HCT116 (cell line): Measurements from ENCODE around the gene GTF2H3. TPM values are rescaled to one million over a fixed set of nuclear protein-coding genes. Genes with fewer than 3 reads are reported as not detected.

ENCODE experiments used
- ATAC-seq: fragments of 200-7000 bp; cut with Tn5 transposase; 2 replicates; pipeline ENCODE4 v1.9.1; 2020; ENCODE audit warnings: mild to moderate bottlenecking, moderate library complexity
- BruUV-seq: library from RNA; stranded (reverse); fragments of 400-500 nt; replicated peaks from 2 replicates; lab custom pipeline; 2021; lab: Mats Ljungman, UMichigan
- CTCF ChIA-PET: fragments of 300-600 bp; sonication (Branson Sonifier 250); formaldehyde crosslinking; loops from one replicate; lab custom pipeline; 2021; ENCODE audit warnings: antibody characterized with exemption; lab: Charles Lee
- POLR2A ChIA-PET: fragments of 300-600, 350-600 bp; sonication (Branson Sonifier 250); formaldehyde crosslinking; loops from one replicate; lab custom pipeline; 2021; ENCODE audit warnings: antibody characterized with exemption; lab: Charles Lee
- RAD21 ChIA-PET, 2 experiments: fragments of 300-600 bp; sonication (Branson Sonifier 250); formaldehyde crosslinking; loops; one replicate each; lab custom pipeline; 2023; ENCODE audit warnings: low total read pairs in 2 of 2; ENCODE audit not compliant: uncharacterized antibody in 2 of 2, unreplicated experiment in 2 of 2, low non-redundant PET in 1 of 2; lab: Charles Lee
- DNase-seq: peaks from one replicate; pipeline ENCODE4 v3.0.0-alpha.2; 2010; ENCODE audit warnings: low read depth, low spot score
- H2AFZ ChIP-seq: fragments of 200-600 bp; shearing (Covaris generic), sonication (generic); 2 replicates; pipeline ENCODE4 v1.6.1; 2017; ENCODE audit warnings: low read depth, mixed run types, mixed read lengths, antibody characterized with exemption, low read length; ENCODE audit not compliant: poor library complexity, severe bottlenecking
- H3K27ac ChIP-seq: 2 replicates; pipeline ENCODE4 v1.5.1; 2012; ENCODE audit warnings: low read depth, low read length
- H3K27me3 ChIP-seq: fragments of 200-600 bp; sonication (generic); 2 replicates; pipeline ENCODE4 v1.6.1; 2016; ENCODE audit warnings: mixed run types, low read length, mixed read lengths; ENCODE audit not compliant: insufficient read depth
- H3K36me3 ChIP-seq, 2 experiments: fragments of 200-500 bp in 1 of 2; fragments of 200-600 bp in 1 of 2; sonication (Bioruptor generic) in 1 of 2; sonication (generic) in 1 of 2; 2 replicates each; pipeline versions ENCODE4 v1.5.1 to v1.6.1; 2014 to 2016; ENCODE audit warnings: low read length in 2 of 2, inconsistent platforms in 1 of 2, mixed read lengths in 1 of 2, mixed run types in 1 of 2; ENCODE audit not compliant: insufficient read depth in 2 of 2, control insufficient read depth in 1 of 2
- H3K4me1 ChIP-seq, 2 experiments: fragments of 200-600 bp in 1 of 2; sonication (generic) in 1 of 2; 2 replicates each; pipeline versions ENCODE4 v1.5.1 to v1.6.1; 2012 to 2017; ENCODE audit warnings: low read length in 2 of 2, inconsistent platforms in 1 of 2, mild to moderate bottlenecking in 1 of 2, mixed read lengths in 1 of 2, mixed run types in 1 of 2, moderate library complexity in 1 of 2; ENCODE audit not compliant: insufficient read depth in 2 of 2, control insufficient read depth in 1 of 2
- H3K4me2 ChIP-seq: fragments of 200-600 bp; sonication (generic); 2 replicates; pipeline ENCODE4 v1.6.1; 2017; ENCODE audit warnings: mixed run types, low read length, mixed read lengths
- H3K4me3 ChIP-seq, 2 experiments: fragments of 200-600 bp in 1 of 2; sonication (generic) in 1 of 2; replicated peaks in 1 of 2; 2 replicates each; pipeline ENCODE4 v1.5.1; 2011 to 2016; ENCODE audit warnings: low read length in 2 of 2, control low read depth in 1 of 2, low read depth in 1 of 2, mild to moderate bottlenecking in 1 of 2, mixed read lengths in 1 of 2, mixed run types in 1 of 2
- H3K79me2 ChIP-seq: fragments of 200-600 bp; sonication (generic); 2 replicates; pipeline ENCODE4 v1.6.1; 2017; ENCODE audit warnings: mild to moderate bottlenecking, mixed run types, low read length, moderate library complexity, mixed read lengths; ENCODE audit not compliant: insufficient read depth
- H3K9ac ChIP-seq: fragments of 200-600 bp; sonication (generic); 2 replicates; pipeline ENCODE4 v1.6.1; 2016; ENCODE audit warnings: low read length, mixed read lengths
- H3K9me2 ChIP-seq: fragments of 200-600 bp; sonication (generic), shearing (Covaris generic); 2 replicates; pipeline ENCODE4 v1.6.1; 2017; ENCODE audit warnings: mixed run types, mild to moderate bottlenecking, moderate library complexity; ENCODE audit not compliant: insufficient read depth
- H3K9me3 ChIP-seq, 2 experiments: fragments of 200-500 bp in 1 of 2; fragments of 200-600 bp in 1 of 2; sonication (Bioruptor generic) in 1 of 2; sonication (generic) in 1 of 2; 2 replicates each; pipeline ENCODE4 v1.6.1; 2014 to 2017; ENCODE audit warnings: low read length in 2 of 2, mixed read lengths in 2 of 2, inconsistent platforms in 1 of 2, low read depth in 1 of 2, mild to moderate bottlenecking in 1 of 2, mixed run types in 1 of 2, moderate library complexity in 1 of 2; ENCODE audit not compliant: control insufficient read depth in 1 of 2, insufficient read depth in 1 of 2
- H4K20me1 ChIP-seq: fragments of 200-600 bp; sonication (generic), shearing (Covaris generic); 2 replicates; pipeline ENCODE4 v1.6.1; 2017; ENCODE audit warnings: mixed run types, mild to moderate bottlenecking, moderate library complexity; ENCODE audit not compliant: insufficient read depth
- ELF1 ChIP-seq: IDR thresholded peaks from 2 replicates; pipeline ENCODE4 v1.6.1; 2012; ENCODE audit warnings: low read depth, borderline replicate concordance
- POLR2A ChIP-seq: IDR thresholded peaks from 2 replicates; pipeline ENCODE4 v1.7.0; 2011; ENCODE audit warnings: borderline replicate concordance; ENCODE audit not compliant: insufficient read depth, insufficient read length; ENCODE audit errors: extremely low read depth
- POLR2AphosphoS5 ChIP-seq: IDR thresholded peaks from 2 replicates; pipeline ENCODE4 v1.6.1; 2011; ENCODE audit warnings: mild to moderate bottlenecking, low read depth, low read length, moderate library complexity
- SIN3A ChIP-seq: IDR thresholded peaks from 2 replicates; pipeline ENCODE4 v1.6.1; 2012; ENCODE audit warnings: low read depth
- SP1 ChIP-seq: IDR thresholded peaks from 2 replicates; pipeline ENCODE4 v1.6.1; 2012; ENCODE audit warnings: low read depth
- TCF7L2 ChIP-seq: IDR thresholded peaks from 2 replicates; pipeline ENCODE4 v1.7.0; 2011; ENCODE audit warnings: borderline replicate concordance, inconsistent platforms; ENCODE audit not compliant: insufficient read depth, insufficient read length; ENCODE audit errors: extremely low read depth
- YY1 ChIP-seq: IDR thresholded peaks from 2 replicates; pipeline ENCODE4 v1.6.1; 2011; ENCODE audit warnings: low read length, low read depth, moderate library complexity, mild to moderate bottlenecking; ENCODE audit not compliant: insufficient replicate concordance; ENCODE audit errors: extremely low read depth
- ZFX ChIP-seq: fragments of 450-650 bp; IDR thresholded peaks from 2 replicates; pipeline ENCODE4 v1.6.1; 2017
- ZNF274 ChIP-seq: fragments of 200-500 bp; sonication (Bioruptor generic); IDR thresholded peaks from 2 replicates; pipeline ENCODE4 v1.6.1; 2014; ENCODE audit warnings: mild to moderate bottlenecking, low read depth, low read length, inconsistent platforms
- intact Hi-C: fragments of 100-400 bp; cut with micrococcal nuclease; formaldehyde crosslinking; loops from 2 replicates; pipeline ENCODE4 v1.10.0; 2022
- total RNA-seq: library from RNA; stranded (reverse); gene quantifications from one replicate; pipeline ENCODE4 v1.2.1, GENCODE V29; 2021; ENCODE audit not compliant: unreplicated experiment
- TF ChIP-seq, protein P1 (sequence below): IDR thresholded peaks from 2 replicates; pipeline ENCODE4 v1.6.1; 2012; ENCODE audit warnings: low read depth
- TF ChIP-seq, protein P2 (sequence below): IDR thresholded peaks from 2 replicates; pipeline ENCODE4 v1.6.1; 2012
- TF ChIP-seq, protein P3 (sequence below), 3 experiments: fragments of 200-600 bp in 1 of 3; sonication (generic) in 1 of 3; IDR thresholded peaks in 2 of 3; conservative IDR thresholded peaks in 1 of 3; 2 replicates each; pipeline ENCODE4 v1.5.1; 2012 to 2017; ENCODE audit warnings: low read depth in 2 of 3, low read length in 2 of 3, antibody characterized with exemption in 1 of 3, borderline replicate concordance in 1 of 3, control low read depth in 1 of 3, mild to moderate bottlenecking in 1 of 3, mixed read lengths in 1 of 3, mixed run types in 1 of 3, moderate library complexity in 1 of 3; ENCODE audit not compliant: insufficient read depth in 1 of 3

Gene GTF2H3
- total RNA-seq, 1 experiment from 2014 or later = 94.0 TPM

DNA sequence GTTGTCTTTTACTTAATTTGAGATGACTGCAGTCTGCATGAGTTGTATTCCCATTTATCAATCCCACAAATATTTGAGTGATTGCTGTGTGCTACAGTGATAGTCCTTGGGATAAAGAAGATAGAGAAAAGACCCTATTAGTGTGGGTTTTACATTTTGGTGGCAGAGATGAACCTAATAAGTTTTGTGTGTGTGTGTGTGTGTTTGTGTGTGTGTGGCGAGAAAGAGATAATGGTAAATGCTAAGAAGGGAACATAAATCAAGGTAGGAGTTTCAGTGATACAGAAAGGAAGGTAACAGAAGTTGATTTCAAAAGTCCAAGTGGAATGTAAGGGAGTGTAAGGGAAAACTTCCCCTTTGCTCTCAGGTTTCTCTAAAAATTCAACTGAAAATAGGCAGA is 34.3 kb upstream of the GTF2H3 start (continued):
- TF ChIP-seq POLR2AphosphoS5 (no peak), ZNF274 (no peak), ELF1 (no peak), POLR2A (no peak), TCF7L2 (no peak), SP1 (no peak)
- TF ChIP-seq, protein P1, sequence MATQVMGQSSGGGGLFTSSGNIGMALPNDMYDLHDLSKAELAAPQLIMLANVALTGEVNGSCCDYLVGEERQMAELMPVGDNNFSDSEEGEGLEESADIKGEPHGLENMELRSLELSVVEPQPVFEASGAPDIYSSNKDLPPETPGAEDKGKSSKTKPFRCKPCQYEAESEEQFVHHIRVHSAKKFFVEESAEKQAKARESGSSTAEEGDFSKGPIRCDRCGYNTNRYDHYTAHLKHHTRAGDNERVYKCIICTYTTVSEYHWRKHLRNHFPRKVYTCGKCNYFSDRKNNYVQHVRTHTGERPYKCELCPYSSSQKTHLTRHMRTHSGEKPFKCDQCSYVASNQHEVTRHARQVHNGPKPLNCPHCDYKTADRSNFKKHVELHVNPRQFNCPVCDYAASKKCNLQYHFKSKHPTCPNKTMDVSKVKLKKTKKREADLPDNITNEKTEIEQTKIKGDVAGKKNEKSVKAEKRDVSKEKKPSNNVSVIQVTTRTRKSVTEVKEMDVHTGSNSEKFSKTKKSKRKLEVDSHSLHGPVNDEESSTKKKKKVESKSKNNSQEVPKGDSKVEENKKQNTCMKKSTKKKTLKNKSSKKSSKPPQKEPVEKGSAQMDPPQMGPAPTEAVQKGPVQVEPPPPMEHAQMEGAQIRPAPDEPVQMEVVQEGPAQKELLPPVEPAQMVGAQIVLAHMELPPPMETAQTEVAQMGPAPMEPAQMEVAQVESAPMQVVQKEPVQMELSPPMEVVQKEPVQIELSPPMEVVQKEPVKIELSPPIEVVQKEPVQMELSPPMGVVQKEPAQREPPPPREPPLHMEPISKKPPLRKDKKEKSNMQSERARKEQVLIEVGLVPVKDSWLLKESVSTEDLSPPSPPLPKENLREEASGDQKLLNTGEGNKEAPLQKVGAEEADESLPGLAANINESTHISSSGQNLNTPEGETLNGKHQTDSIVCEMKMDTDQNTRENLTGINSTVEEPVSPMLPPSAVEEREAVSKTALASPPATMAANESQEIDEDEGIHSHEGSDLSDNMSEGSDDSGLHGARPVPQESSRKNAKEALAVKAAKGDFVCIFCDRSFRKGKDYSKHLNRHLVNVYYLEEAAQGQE = no peak

DNA sequence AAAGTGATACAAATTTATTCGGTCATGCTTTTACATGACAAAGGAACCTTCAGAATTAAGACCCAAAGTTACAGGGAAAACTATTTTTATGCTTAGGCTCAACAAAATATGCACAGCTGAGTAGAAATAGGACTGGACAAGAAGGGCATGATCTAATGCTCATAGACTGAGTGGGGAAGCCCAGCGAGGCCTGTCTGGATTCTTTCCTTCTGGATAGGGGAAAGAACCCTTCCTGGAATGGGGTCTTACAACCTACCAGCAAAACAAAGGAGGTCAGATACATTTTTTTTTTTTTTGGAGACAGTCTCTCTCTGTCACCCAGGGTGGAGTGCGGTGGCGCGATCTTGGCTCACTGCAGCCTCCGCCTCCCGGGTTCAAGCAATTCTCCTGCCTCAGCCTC is 33.9 kb upstream of the GTF2H3 start:
- intact Hi-C loops = loop anchor here (5.0 kb wide), 1 partner anchor 627 kb away; no protein-coding TSS in a partner anchor
- Histone ChIP-seq H3K27ac (no peak overlapping the region), H4K20me1 (no peaks in the 10 kb centered on the region), H3K4me3 (no peak overlapping the region), H3K4me1 (peaks cover 2 to 13% of the 10 kb centered on the region in 2 experiments; a peak in 3 of 4 replicates), H3K9me3 (no peaks in the 10 kb centered on the region), H3K36me3 (peaks cover 22 to 32% of the 10 kb centered on the region in 2 experiments), H3K79me2 (peaks cover 56% of the 10 kb centered on the region), H3K9me2 (no peaks in the 10 kb centered on the region), H3K27me3 (no peaks in the 10 kb centered on the region), H3K9ac (no peak overlapping the region), H3K4me2 (no peak overlapping the region), H2AFZ (no peak overlapping the region)
- no TSS peak for BruUV-seq
- ChIA-PET RAD21 (no interaction called here), CTCF (no interaction called here), POLR2A (no interaction called here)
- no peak for ATAC-seq
- DNase-seq = no peak
- TF ChIP-seq SIN3A (no peak), YY1 (no peak), TCF7L2 (no peak), ZFX (no peak)
- TF ChIP-seq, protein P1 = no peak
- TF ChIP-seq, protein P2, sequence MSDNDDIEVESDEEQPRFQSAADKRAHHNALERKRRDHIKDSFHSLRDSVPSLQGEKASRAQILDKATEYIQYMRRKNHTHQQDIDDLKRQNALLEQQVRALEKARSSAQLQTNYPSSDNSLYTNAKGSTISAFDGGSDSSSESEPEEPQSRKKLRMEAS = no peak
- TF ChIP-seq, protein P3, sequence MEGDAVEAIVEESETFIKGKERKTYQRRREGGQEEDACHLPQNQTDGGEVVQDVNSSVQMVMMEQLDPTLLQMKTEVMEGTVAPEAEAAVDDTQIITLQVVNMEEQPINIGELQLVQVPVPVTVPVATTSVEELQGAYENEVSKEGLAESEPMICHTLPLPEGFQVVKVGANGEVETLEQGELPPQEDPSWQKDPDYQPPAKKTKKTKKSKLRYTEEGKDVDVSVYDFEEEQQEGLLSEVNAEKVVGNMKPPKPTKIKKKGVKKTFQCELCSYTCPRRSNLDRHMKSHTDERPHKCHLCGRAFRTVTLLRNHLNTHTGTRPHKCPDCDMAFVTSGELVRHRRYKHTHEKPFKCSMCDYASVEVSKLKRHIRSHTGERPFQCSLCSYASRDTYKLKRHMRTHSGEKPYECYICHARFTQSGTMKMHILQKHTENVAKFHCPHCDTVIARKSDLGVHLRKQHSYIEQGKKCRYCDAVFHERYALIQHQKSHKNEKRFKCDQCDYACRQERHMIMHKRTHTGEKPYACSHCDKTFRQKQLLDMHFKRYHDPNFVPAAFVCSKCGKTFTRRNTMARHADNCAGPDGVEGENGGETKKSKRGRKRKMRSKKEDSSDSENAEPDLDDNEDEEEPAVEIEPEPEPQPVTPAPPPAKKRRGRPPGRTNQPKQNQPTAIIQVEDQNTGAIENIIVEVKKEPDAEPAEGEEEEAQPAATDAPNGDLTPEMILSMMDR (IDR thresholded peaks at IDR 0.05 in 2 of 3, conservative IDR thresholded peaks at IDR 0.05 in 1 of 3; ENCODE audit: borderline replicate concordance in 1 of 3, insufficient read depth in 1 of 3, low read depth in 2 of 3, low read length in 2 of 3) = no peak
